ENCODE results near the gene TMEM80. TPM values are rescaled to one million over a fixed set of nuclear protein-coding genes. Genes with fewer than 3 reads are reported as not detected.

The TMEM80 gene
- total and polyA plus RNA-seq, 2 of the 8 experiments (the other 6 are each of a cell fraction or from before 2014, with no cell fraction given) = 8.0 to 16.3 TPM

DNA sequence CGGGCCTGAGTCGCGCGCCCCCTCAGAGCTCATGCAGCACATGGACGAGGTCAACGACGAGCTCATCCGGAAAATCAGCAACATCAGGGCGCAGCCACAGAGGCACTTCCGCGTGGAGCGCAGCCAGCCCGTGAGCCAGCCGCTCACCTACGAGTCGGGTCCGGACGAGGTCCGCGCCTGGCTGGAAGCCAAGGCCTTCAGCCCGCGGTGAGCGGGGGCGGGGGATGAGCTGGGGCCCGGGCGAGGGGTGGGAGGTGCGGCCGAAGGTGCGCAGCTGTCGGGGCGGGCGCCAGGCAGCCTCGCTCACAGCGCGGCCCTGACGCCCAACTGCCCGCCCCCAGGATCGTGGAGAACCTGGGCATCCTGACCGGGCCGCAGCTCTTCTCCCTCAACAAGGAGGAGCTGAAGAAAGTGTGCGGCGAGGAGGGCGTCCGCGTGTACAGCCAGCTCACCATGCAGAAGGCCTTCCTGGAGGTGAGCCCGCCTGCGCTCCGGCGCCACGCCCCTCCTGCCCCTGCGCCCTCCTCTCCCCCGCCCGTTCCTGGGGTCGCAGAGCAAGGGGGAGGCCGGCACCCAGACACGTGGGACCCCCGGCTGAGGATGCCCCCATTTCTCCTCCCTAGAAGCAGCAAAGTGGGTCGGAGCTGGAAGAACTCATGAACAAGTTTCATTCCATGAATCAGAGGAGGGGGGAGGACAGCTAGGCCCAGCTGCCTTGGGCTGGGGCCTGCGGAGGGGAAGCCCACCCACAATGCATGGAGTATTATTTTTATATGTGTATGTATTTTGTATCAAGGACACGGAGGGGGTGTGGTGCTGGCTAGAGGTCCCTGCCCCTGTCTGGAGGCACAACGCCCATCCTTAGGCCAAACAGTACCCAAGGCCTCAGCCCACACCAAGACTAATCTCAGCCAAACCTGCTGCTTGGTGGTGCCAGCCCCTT is 30.9 kb downstream of the TMEM80 start (continued):
- TF ChIP-seq, protein P1, sequence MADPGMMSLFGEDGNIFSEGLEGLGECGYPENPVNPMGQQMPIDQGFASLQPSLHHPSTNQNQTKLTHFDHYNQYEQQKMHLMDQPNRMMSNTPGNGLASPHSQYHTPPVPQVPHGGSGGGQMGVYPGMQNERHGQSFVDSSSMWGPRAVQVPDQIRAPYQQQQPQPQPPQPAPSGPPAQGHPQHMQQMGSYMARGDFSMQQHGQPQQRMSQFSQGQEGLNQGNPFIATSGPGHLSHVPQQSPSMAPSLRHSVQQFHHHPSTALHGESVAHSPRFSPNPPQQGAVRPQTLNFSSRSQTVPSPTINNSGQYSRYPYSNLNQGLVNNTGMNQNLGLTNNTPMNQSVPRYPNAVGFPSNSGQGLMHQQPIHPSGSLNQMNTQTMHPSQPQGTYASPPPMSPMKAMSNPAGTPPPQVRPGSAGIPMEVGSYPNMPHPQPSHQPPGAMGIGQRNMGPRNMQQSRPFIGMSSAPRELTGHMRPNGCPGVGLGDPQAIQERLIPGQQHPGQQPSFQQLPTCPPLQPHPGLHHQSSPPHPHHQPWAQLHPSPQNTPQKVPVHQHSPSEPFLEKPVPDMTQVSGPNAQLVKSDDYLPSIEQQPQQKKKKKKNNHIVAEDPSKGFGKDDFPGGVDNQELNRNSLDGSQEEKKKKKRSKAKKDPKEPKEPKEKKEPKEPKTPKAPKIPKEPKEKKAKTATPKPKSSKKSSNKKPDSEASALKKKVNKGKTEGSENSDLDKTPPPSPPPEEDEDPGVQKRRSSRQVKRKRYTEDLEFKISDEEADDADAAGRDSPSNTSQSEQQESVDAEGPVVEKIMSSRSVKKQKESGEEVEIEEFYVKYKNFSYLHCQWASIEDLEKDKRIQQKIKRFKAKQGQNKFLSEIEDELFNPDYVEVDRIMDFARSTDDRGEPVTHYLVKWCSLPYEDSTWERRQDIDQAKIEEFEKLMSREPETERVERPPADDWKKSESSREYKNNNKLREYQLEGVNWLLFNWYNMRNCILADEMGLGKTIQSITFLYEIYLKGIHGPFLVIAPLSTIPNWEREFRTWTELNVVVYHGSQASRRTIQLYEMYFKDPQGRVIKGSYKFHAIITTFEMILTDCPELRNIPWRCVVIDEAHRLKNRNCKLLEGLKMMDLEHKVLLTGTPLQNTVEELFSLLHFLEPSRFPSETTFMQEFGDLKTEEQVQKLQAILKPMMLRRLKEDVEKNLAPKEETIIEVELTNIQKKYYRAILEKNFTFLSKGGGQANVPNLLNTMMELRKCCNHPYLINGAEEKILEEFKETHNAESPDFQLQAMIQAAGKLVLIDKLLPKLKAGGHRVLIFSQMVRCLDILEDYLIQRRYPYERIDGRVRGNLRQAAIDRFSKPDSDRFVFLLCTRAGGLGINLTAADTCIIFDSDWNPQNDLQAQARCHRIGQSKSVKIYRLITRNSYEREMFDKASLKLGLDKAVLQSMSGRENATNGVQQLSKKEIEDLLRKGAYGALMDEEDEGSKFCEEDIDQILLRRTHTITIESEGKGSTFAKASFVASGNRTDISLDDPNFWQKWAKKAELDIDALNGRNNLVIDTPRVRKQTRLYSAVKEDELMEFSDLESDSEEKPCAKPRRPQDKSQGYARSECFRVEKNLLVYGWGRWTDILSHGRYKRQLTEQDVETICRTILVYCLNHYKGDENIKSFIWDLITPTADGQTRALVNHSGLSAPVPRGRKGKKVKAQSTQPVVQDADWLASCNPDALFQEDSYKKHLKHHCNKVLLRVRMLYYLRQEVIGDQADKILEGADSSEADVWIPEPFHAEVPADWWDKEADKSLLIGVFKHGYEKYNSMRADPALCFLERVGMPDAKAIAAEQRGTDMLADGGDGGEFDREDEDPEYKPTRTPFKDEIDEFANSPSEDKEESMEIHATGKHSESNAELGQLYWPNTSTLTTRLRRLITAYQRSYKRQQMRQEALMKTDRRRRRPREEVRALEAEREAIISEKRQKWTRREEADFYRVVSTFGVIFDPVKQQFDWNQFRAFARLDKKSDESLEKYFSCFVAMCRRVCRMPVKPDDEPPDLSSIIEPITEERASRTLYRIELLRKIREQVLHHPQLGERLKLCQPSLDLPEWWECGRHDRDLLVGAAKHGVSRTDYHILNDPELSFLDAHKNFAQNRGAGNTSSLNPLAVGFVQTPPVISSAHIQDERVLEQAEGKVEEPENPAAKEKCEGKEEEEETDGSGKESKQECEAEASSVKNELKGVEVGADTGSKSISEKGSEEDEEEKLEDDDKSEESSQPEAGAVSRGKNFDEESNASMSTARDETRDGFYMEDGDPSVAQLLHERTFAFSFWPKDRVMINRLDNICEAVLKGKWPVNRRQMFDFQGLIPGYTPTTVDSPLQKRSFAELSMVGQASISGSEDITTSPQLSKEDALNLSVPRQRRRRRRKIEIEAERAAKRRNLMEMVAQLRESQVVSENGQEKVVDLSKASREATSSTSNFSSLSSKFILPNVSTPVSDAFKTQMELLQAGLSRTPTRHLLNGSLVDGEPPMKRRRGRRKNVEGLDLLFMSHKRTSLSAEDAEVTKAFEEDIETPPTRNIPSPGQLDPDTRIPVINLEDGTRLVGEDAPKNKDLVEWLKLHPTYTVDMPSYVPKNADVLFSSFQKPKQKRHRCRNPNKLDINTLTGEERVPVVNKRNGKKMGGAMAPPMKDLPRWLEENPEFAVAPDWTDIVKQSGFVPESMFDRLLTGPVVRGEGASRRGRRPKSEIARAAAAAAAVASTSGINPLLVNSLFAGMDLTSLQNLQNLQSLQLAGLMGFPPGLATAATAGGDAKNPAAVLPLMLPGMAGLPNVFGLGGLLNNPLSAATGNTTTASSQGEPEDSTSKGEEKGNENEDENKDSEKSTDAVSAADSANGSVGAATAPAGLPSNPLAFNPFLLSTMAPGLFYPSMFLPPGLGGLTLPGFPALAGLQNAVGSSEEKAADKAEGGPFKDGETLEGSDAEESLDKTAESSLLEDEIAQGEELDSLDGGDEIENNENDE (IDR thresholded peaks at IDR 0.05; ENCODE audit: insufficient replicate concordance, low read length) = no peak
- TF ChIP-seq BACH1 (IDR thresholded peaks at IDR 0.05; ENCODE audit: low read length) (no peak), ASH2L (IDR thresholded peaks at IDR 0.05; ENCODE audit: low read length) (no peak), FOSL1 (IDR thresholded peaks at IDR 0.05; ENCODE audit: insufficient read depth, low read depth, low read length) (no peak), SAP30 (IDR thresholded peaks at IDR 0.05; ENCODE audit: insufficient read depth, insufficient replicate concordance, low read length) (no peak)
- TF ChIP-seq, protein P2, sequence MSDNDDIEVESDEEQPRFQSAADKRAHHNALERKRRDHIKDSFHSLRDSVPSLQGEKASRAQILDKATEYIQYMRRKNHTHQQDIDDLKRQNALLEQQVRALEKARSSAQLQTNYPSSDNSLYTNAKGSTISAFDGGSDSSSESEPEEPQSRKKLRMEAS (IDR thresholded peaks at IDR 0.05) = peak; percentile 70
